OCI-LY7 (cell line): ENCODE measurements around the gene C17orf67.

ENCODE experiments used
- CTCF ChIP-seq: fragments of 200-600 bp; sonication (generic); conservative IDR thresholded peaks from 2 replicates; pipeline ENCODE4 v1.5.1; 2014; ENCODE audit warnings: mild to moderate bottlenecking, antibody characterized with exemption, low read length, moderate library complexity, mixed read lengths
- EZH2phosphoT487 ChIP-seq: fragments of 200-600 bp; sonication (generic); IDR thresholded peaks from 2 replicates; pipeline ENCODE4 v1.6.1; 2018; ENCODE audit warnings: low read depth, borderline replicate concordance, mild to moderate bottlenecking, mixed run types, antibody characterized with exemption, low read length, moderate library complexity, mixed read lengths

- TF ChIP-seq CTCF (no peak), EZH2phosphoT487 (no peak)
Observed at GRCh38 chr17:56778898-56779297, 54.8 kb downstream of the C17orf67 start.
